GM21619 (cell line): ENCODE measurements around the gene ANK3.

Source experiments
- ATAC-seq: cut with Tn5 transposase; IDR thresholded peaks from one replicate; pipeline ENCODE4 v1.9.1; 2021; ENCODE audit not compliant: unreplicated experiment

Gene ANK3

GRCh38 chr10:60389413-60390025 is at the start of gene ANK3:
TSS of gene ANK3 (minus strand) at chr10:60389875. CDS start at chr10:60389538, 337 bp downstream.
- no peak for ATAC-seq

GRCh38 chr10:60434418-60435046 is 44.9 kb upstream of the ANK3 start:
- no peak for ATAC-seq

DNA sequence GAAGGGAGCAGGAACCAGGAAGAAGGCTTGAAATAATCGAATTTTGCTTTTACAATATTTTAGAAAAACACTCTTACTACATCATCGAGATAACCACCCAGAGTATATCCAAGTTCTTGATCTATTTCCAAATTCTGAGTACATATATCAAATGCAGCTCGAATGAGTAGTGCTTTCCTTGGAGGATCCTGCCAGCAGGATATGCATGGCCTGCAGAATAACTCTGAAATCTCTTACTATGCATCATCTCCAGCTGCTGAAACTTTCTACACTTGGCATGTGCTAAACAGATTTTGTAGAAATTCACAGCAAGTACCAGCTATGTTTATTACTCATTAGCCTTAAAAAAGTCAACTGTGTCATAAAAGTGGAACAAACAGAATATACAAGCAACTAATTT is 44.0 kb upstream of the ANK3 start:
- no peak for ATAC-seq

- no peak for ATAC-seq
These were observed 41.3 kb upstream of the ANK3 start for GRCh38 chr10:60430836-60431597.

- no peak for ATAC-seq
These were observed 40.3 kb upstream of the ANK3 start for GRCh38 chr10:60430017-60430416.

- no peak for ATAC-seq
These were observed 39.6 kb upstream of the ANK3 start for GRCh38 chr10:60429084-60429849.

DNA sequence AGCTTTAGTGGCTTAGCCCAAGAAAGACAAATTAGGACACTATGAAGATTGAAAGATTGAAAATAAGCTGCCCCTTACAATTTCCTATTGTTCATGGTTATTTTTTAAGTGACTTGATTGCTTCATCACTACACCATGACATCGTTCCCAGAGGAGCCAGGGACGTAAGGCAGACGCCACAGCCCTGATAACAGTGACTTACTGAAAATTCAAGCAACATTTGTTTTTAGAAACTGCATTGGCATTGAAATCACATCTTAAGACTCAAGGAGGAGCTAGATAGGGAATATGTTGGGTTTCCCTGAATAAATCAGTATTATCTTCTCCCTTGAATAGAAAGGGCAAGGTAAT is 38.7 kb upstream of the ANK3 start:
- no peak for ATAC-seq

- ATAC-seq: no peak
These were observed 38.2 kb upstream of the ANK3 start for GRCh38 chr10:60427709-60428386.

GRCh38 chr10:60427148-60427547 is 37.5 kb upstream of the ANK3 start:
- ATAC-seq: no peak

DNA sequence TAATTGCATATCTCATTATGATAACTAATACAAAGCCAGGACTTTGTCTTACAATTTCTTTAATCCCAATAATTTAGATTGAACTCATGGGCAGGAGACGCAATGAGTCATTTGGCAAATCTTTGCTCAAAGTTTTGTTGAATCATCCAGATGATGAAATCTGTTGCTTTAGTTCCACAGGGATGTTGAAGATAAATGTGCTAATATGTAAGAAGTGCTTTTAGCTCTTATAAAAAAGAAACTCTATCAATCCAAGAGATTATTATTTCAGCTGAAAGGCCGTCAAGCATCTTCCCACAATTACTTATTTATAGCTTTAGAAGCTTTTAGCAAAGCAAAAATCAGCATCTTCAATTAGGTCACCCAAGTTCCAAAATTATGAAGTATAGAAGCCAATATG is 36.8 kb upstream of the ANK3 start:
- no peak for ATAC-seq

DNA sequence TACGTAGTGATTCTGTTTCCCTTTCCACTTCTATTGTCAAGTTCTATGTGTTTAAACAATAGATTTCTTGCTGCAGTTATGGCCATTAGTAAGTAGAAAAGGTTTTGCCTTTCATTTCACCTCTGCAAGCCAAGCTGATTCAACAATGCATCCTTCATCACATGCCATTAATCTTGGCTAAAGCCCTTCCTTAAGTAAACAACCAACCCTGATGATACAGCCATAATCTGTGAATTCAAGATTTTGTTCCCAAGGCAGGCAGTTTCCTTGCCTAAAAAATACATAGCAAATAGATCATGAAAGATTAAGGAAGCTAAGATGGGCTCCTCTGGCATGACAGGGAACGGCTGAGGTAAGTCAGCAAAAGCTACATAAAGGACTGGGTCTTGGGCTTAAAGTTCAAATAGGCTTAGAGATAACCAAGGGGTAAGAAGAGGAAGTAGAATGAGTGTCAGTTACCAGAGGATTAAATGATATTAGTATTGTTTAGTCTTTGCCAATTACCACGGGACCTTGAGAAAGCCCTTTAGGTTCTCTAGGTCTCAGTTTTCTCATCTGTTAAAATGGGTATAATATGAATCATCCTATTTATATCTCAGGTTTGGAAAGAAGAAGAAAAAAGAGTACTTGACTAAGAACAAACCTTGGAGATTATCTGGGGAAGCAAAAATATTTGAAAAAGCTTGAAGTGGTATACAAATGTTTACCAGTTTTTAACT is 35.9 kb upstream of the ANK3 start:
- no peak for ATAC-seq

GRCh38 chr10:60424971-60425370 is 35.3 kb upstream of the ANK3 start:
- no peak for ATAC-seq

GRCh38 chr10:60423920-60424319 is 34.2 kb upstream of the ANK3 start:
- no peak for ATAC-seq

DNA sequence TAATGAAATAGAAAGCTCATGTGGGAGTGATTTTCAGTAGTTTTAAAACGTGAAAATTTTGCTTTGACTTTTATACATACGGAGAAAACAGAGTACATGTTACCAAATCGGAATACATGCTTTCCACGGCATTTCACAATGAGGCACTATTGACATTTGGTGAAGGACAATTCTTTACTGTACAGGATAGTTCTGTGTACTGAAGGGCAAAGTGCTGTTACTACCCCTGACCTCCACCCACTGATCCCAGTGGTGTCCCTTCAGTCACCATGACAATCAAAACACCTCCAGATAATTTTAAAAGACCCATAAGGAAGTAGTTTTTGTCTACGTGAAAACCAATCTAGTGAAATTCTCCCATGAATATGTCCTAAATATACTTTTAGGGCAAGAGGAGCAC is 33.1 kb upstream of the ANK3 start:
- no peak for ATAC-seq

GRCh38 chr10:60420991-60421894 is 31.6 kb upstream of the ANK3 start:
- ATAC-seq: no peak

- ATAC-seq: no peak
These were observed 29.6 kb upstream of the ANK3 start for GRCh38 chr10:60419249-60419648.

DNA sequence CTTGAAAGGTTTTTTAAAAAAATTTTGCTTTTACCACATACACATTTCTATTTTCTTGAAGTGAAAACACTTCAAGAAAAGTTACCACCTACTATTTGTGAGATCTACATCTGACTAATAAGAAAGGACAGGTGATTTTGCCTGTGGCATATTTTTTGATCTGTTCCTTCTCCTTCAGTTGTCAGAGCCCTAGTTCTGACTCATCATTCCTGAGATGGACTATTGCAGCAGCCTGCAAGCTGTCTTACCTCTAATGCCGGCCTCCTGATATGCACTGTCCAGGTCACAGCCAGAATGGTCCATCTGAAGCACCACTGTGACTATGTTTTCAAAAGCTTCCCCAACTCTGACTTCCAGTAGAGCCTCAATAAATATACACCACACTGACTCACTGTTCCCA is 28.2 kb upstream of the ANK3 start:
- no peak for ATAC-seq

DNA sequence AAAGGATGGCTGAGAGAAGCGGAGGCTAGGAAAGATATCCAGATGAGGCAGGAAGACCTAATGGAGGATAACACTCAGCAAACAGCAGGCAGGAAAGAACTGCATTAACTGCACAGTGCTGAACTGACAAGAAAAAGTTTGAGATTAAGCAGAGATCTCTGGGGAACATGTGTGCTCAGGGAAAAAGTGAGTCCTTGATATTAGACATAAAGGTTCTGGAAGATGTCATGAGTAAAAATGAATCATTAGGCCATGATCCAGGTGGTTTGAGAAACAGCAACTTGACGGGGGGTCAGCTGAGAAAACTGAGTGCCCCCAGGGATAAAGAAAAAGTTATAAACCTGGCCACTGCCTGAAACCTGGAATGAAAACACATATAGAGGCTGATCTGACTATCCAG is 27.3 kb upstream of the ANK3 start:
- no peak for ATAC-seq

DNA sequence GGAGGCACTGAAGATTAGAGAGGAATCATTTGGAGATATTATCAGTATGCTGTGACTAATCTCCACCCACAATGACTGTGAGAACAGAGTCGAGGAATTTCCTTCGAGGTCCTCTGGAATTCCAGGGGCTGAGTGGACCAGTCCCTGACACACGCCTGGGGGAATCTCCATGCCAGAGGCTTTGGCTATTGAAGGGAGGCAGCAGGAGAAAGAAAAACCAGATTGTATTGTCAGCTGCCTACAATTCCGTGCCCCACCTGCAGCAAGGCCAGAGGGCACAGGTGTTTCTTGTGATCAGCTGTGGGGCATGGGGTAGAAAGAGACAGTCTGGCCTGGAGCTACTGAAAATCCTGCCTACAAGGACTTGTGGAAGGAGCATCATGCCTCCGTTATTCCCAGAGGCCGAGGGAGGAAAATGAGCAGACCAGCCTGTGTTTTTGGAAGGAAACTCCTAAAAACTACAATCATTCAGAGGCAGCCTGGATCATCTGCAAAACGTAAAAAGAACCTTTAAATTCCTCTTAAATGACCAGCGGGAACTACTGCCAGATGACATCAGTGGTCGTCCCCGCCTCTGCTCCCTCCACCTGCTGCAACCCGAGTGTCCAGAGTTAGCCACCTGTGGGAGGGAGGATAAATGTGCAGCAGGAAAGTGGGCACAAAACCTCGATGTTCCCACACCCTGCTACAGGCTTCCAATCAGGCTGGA is 25.4 kb upstream of the ANK3 start:
- no peak for ATAC-seq
